ENCODE measurements around the gene CIBAR2. TPM values are rescaled to one million over a fixed set of nuclear protein-coding genes. Genes with fewer than 3 reads are reported as not detected.
A peak's percentile ranks its signal among the peaks of the same experiment; 100 is the strongest.

The CIBAR2 gene
- total RNA-seq, 1 experiment from 2014 or later = not detected

DNA sequence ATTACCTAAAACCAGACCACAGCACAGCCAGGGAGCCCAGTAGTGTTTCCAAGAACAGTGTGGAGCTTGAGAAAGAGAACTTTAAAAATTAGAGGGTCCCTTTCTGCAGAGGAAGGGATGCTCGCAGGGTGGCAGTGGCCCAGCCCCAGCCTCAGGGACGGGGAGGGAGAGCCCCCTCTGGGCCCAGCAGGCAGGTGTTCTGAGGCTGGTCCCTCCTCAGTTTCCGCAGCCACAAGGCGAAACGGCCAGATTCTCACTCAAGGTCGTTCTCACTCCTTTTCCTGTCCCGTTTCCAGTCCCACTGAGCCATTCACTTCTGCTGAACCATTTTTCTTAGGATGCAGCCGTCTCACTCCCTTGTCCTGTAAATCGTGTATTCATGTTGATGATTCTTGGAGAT is 20.0 kb downstream of the CIBAR2 start:
- H3K4me3 Mint-ChIP-seq = no peak overlapping the region
- H3K9ac ChIP-seq (ENCODE audit: extremely low read depth, insufficient read length, low read length) = no peak overlapping the region
- no peak overlapping the region for H3K56ac ChIP-seq (ENCODE audit: insufficient read length, low read depth, low read length)
- H2BK12ac ChIP-seq (ENCODE audit: insufficient read length, low read depth, low read length) = no peak overlapping the region
- no peaks in the 10 kb centered on the region for H3K79me1 ChIP-seq (ENCODE audit: insufficient read depth, low read depth, low read length, poor library complexity, severe bottlenecking)
- no peak overlapping the region for H2AK5ac ChIP-seq (ENCODE audit: insufficient read length, low read length)
- no peak overlapping the region for H2BK15ac ChIP-seq (ENCODE audit: low read depth, low read length)
- H3K4me2 ChIP-seq (ENCODE audit: insufficient read depth, insufficient read length, low read length) = no peak overlapping the region
- peaks cover 16% of the 10 kb centered on the region in 2 experiments for H3K4me1 Mint-ChIP-seq
- TF ChIP-seq CTCF (conservative IDR thresholded peaks at IDR 0.05) = no peak
- no peaks in the 10 kb centered on the region for H3K4me1 ChIP-seq (ENCODE audit: insufficient read depth, low read length)
- H4K91ac ChIP-seq (ENCODE audit: insufficient read length, low read depth, low read length) = no peak overlapping the region
- H3T11ph ChIP-seq (ENCODE audit: low read length) = no peak overlapping the region
- H3K27me3 Mint-ChIP-seq (ENCODE audit: low read depth) = peaks cover 56% of the 10 kb centered on the region
- no peak overlapping the region for H3K4ac ChIP-seq (ENCODE audit: low read depth, low read length)
- no peaks in the 10 kb centered on the region for H3K27me3 ChIP-seq (ENCODE audit: insufficient read depth, low read length)
- H3K9me3 Mint-ChIP-seq = no peaks in the 10 kb centered on the region
- no peaks in the 10 kb centered on the region for H3K36me3 Mint-ChIP-seq (ENCODE audit: insufficient read depth in 1 of 3, low read depth in 3 of 3)
- peak overlapping the region in 1 of 3 experiments; percentile 55; a peak in 1 of 7 replicates for H3K27ac Mint-ChIP-seq
- H3K23me2 ChIP-seq (ENCODE audit: insufficient read length, low read depth, low read length, poor library complexity, severe bottlenecking) = no peaks in the 10 kb centered on the region
- DNase-seq = no peak
- H4K5ac ChIP-seq (ENCODE audit: insufficient read length, low read depth, low read length) = no peak overlapping the region
- no peak overlapping the region for H2AFZ ChIP-seq (ENCODE audit: low read length)
- H3K14ac ChIP-seq (ENCODE audit: insufficient read depth, low read length) = no peak overlapping the region
- H4K8ac ChIP-seq (replicated peaks; ENCODE audit: insufficient read length, low read depth, low read length) = no peak overlapping the region
- H2BK20ac ChIP-seq (ENCODE audit: low read depth, low read length, poor library complexity, severe bottlenecking) = no peak overlapping the region
- no peaks in the 10 kb centered on the region for H4K20me1 ChIP-seq (ENCODE audit: control insufficient read depth, insufficient read depth, insufficient read length)
- H3K18ac ChIP-seq (ENCODE audit: insufficient read length, low read depth, low read length) = no peak overlapping the region
- no peaks in the 10 kb centered on the region for H3K79me2 ChIP-seq (ENCODE audit: insufficient read depth, low read length)
- no peak overlapping the region for H2BK120ac ChIP-seq (ENCODE audit: low read depth, low read length, poor library complexity, severe bottlenecking)
- WGBS (ENCODE audit: extremely low coverage, insufficient read length, low lambda C conversion rate) = no CpG with 5 or more reads among the region's 9 CpGs
- no peak overlapping the region for H2BK5ac ChIP-seq (ENCODE audit: insufficient read length, low read length)
- H3K27ac ChIP-seq (ENCODE audit: insufficient read length, low read depth, low read length) = no peak overlapping the region
- H3K23ac ChIP-seq (ENCODE audit: insufficient read length, low read depth, low read length) = no peak overlapping the region
- no peaks in the 10 kb centered on the region for H3K9me3 ChIP-seq (ENCODE audit: control insufficient read depth, low read depth, low read length)

Measured in H9 (cell line).